Activated T-helper 1 cell treated with anti-CD3 and anti-CD28 coated beads, Interleukin-2, amount 50 U/mL, for 16 hours (primary cell): Measurements from ENCODE around the gene MYO9A.

Source experiments
- DNase-seq, 2 donors: peaks; one replicate each; pipeline ENCODE4 v3.0.0-alpha.2; 2020; ENCODE audit warnings: low read depth in 1 of 2, low spot score in 1 of 2

The MYO9A gene

GRCh38 chr15:71785996-71786395 is 332.0 kb downstream of the MYO9A start:
- no peak for DNase-seq

- no peak for DNase-seq
Measured at GRCh38 chr15:71784719-71785118, 333.2 kb downstream of the MYO9A start.

GRCh38 chr15:71782422-71783165 is 335.4 kb downstream of the MYO9A start:
- no peak for DNase-seq

- no peak for DNase-seq
Measured at GRCh38 chr15:71781965-71782265, 336.0 kb downstream of the MYO9A start.

- DNase-seq = no peak
Measured at GRCh38 chr15:71781179-71781964, 336.6 kb downstream of the MYO9A start.

- DNase-seq = no peak
Measured at GRCh38 chr15:71780115-71780976, 337.6 kb downstream of the MYO9A start.

- DNase-seq = no peak
Measured at GRCh38 chr15:71779073-71779797, 338.7 kb downstream of the MYO9A start.

- DNase-seq = no peak
Measured at GRCh38 chr15:71777216-71777943, 340.6 kb downstream of the MYO9A start.

GRCh38 chr15:71776304-71776703 is 341.6 kb downstream of the MYO9A start:
- DNase-seq = no peak

GRCh38 chr15:71775856-71776255 is 342.1 kb downstream of the MYO9A start:
- DNase-seq = no peak

- no peak for DNase-seq
Measured at GRCh38 chr15:71773206-71773859, 344.6 kb downstream of the MYO9A start.
